Stimulated activated naive B cell treated with anti-CD40 and anti-IgM and Interleukin-4, amounts not matched to agents 10 μg/mL and 1 μg/mL and 100 μg/mL, for 72 hours (primary cell): ENCODE data around the gene CSF2RB.

Source experiments
- ATAC-seq, 2 donors: fragments of 150-1000 bp; cut with Tn5 transposase; replicated peaks; 2 replicates each; pipeline ENCODE4 v1.10.0; 2021; ENCODE audit warnings: moderate library complexity in 1 of 2
- DNase-seq: peaks from one replicate; pipeline ENCODE4 v3.0.0; 2021
- H3K27ac Mint-ChIP-seq: one replicate; pipeline ENCODE4 v1.8.0; 2022; ENCODE audit warnings: mild to moderate bottlenecking, mixed read lengths
- H3K27me3 Mint-ChIP-seq, 2 donors: one replicate each; pipeline ENCODE4 v1.8.0; 2022; ENCODE audit warnings: mixed read lengths in 2 of 2
- H3K36me3 Mint-ChIP-seq, 2 donors: one replicate each; pipeline ENCODE4 v1.8.0; 2022; ENCODE audit warnings: mixed read lengths in 2 of 2, mild to moderate bottlenecking in 1 of 2
- H3K4me1 Mint-ChIP-seq, 2 donors: one replicate each; pipeline ENCODE4 v1.8.0; 2022; ENCODE audit warnings: mixed read lengths in 2 of 2, mild to moderate bottlenecking in 1 of 2
- H3K4me3 Mint-ChIP-seq, 2 donors: one replicate each; pipeline ENCODE4 v1.8.0; 2022; ENCODE audit warnings: mild to moderate bottlenecking in 2 of 2, mixed read lengths in 2 of 2, moderate library complexity in 1 of 2
- H3K9me3 Mint-ChIP-seq, 2 donors: one replicate each; pipeline ENCODE4 v1.8.0; 2022; ENCODE audit warnings: mixed read lengths in 2 of 2, mild to moderate bottlenecking in 1 of 2

Gene CSF2RB

DNA sequence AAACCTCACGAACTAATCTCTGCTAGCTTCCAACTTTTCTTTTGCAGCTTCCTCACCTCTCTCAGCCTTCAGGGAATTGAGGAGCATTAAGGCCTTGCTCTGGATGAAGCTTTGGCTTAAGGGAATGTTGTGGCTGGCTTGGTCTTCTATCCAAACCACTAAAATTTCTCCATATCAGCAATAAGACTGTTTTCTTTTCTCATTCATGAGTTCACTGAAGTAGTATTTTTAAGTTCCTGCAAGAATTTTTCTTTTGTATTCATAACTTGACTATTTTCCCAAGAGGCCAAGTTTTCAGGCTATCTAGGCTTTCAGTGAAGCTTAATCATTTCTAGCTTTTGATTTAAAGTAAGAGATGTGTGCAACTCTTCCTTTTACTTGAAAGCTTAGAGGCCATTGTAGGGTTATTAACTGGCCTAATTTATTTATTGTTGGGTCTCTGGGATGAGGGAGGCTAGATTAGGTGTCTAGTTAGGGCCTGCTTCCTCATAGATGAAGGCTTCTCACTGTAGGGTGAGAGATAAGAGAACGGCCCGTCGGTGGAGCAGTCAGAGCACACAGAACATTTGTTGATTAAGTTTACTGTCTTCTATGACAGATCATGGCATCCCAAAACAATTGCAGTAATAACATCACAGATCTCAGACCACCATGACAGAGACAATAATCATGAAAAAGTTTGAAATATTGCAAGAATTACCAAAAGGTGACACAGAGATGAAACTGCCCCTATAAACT lies 33.2 kb downstream of the CSF2RB start:
- Mint-ChIP-seq H3K4me1 (peaks cover 13 to 23% of the 10 kb centered on the region in 2 donors), H3K27me3 (peaks cover 15 to 19% of the 10 kb centered on the region in 2 donors), H3K9me3 (peaks cover 0 to 2% of the 10 kb centered on the region in 2 donors), H3K27ac (no peak overlapping the region), H3K36me3 (no peaks in the 10 kb centered on the region), H3K4me3 (no peak overlapping the region)
- ATAC-seq (no peak), DNase-seq (no peak)

DNA sequence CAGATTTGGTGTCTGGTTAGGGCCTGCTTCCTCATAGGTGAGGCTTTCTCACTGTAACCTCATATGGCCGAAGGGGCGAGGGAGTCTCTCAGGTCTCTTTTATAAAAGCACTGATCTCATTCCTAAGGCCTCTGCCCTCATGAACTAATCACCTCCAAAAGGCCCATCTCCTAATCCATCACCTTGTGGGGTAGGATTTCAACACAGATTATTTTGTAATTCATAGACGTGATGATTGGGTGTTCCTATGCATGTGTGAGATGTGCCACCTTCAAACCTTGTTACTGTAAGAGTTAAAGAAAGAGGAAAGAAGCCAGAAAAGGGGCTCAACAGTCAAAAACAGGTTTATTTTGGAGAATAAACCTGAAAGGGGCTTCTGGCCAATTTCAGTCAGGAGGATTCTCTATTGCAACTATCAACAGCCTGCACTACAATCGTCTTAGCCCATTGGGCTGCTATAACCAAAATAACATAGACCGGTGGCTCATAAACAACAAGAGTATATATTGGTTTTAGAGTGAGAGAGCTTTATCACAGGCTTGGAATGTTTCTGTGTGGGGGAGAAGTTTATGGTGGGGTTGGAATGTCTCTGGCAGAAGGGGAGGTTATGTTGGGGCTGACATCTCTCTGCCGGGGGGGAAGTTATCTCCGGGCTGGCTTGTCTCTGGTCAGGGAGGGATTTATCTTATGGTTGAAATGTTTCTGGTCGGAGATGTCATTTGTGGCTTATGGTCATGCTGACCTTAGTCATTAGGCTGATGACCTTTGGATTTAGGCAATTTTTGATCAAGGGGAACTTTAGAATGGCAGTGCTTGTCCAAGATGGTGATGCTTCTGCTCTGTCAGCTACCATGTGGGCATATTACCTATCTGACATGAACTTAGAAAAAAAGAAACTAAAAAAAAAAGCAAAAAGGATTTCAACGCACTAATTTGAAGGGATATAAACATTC lies 35.1 kb downstream of the CSF2RB start:
- Mint-ChIP-seq H3K4me1 (peaks cover 1 to 5% of the 10 kb centered on the region in 2 donors), H3K27me3 (peaks cover 25 to 33% of the 10 kb centered on the region in 2 donors), H3K4me3 (no peak overlapping the region), H3K27ac (no peak overlapping the region), H3K36me3 (no peaks in the 10 kb centered on the region), H3K9me3 (peaks cover 0 to 2% of the 10 kb centered on the region in 2 donors)
- ATAC-seq: no peak
- no peak for DNase-seq

- ATAC-seq: no peak
- no peak for DNase-seq
- H3K4me3 Mint-ChIP-seq: no peak overlapping the region
- H3K27ac Mint-ChIP-seq: peak overlapping the region; percentile 39
- peaks cover 28 to 47% of the 10 kb centered on the region in 2 donors for H3K27me3 Mint-ChIP-seq
- H3K4me1 Mint-ChIP-seq: peaks cover 10 to 16% of the 10 kb centered on the region in 2 donors
- no peaks in the 10 kb centered on the region for H3K36me3 Mint-ChIP-seq
- H3K9me3 Mint-ChIP-seq: peaks cover 0 to 2% of the 10 kb centered on the region in 2 donors
Observed at GRCh38 chr22:36950797-36951590, 37.6 kb downstream of the CSF2RB start.

- Mint-ChIP-seq H3K27me3 (peaks cover 28 to 51% of the 10 kb centered on the region in 2 donors), H3K4me3 (no peak overlapping the region), H3K27ac (peak overlapping the region; percentile 39), H3K9me3 (peaks cover 4% of the 10 kb centered on the region in 2 donors), H3K36me3 (peaks cover 2 to 3% of the 10 kb centered on the region in 2 donors), H3K4me1 (peaks cover 10 to 14% of the 10 kb centered on the region in 2 donors)
- ATAC-seq: no peak
- no peak for DNase-seq
Observed at GRCh38 chr22:36951746-36952145, 38.3 kb downstream of the CSF2RB start.

GRCh38 chr22:36953239-36954080 lies 40.0 kb downstream of the CSF2RB start:
- Mint-ChIP-seq H3K36me3 (peaks cover 5% of the 10 kb centered on the region in 2 donors), H3K27ac (no peak overlapping the region), H3K9me3 (peaks cover 7% of the 10 kb centered on the region in 2 donors), H3K4me1 (peaks cover 10 to 12% of the 10 kb centered on the region in 2 donors), H3K4me3 (no peak overlapping the region), H3K27me3 (peaks cover 28 to 54% of the 10 kb centered on the region in 2 donors)
- DNase-seq (no peak), ATAC-seq (no peak)

- DNase-seq (no peak), ATAC-seq (no peak)
- H3K4me1 Mint-ChIP-seq: peaks cover 9 to 12% of the 10 kb centered on the region in 2 donors
- H3K27me3 Mint-ChIP-seq: peaks cover 35 to 63% of the 10 kb centered on the region in 2 donors
- peaks cover 12 to 14% of the 10 kb centered on the region in 2 donors for H3K9me3 Mint-ChIP-seq
- no peak overlapping the region for H3K27ac Mint-ChIP-seq
- peaks cover 5 to 9% of the 10 kb centered on the region in 2 donors for H3K36me3 Mint-ChIP-seq
- H3K4me3 Mint-ChIP-seq: no peak overlapping the region
Observed at GRCh38 chr22:36954251-36955014, 41.0 kb downstream of the CSF2RB start.

DNA sequence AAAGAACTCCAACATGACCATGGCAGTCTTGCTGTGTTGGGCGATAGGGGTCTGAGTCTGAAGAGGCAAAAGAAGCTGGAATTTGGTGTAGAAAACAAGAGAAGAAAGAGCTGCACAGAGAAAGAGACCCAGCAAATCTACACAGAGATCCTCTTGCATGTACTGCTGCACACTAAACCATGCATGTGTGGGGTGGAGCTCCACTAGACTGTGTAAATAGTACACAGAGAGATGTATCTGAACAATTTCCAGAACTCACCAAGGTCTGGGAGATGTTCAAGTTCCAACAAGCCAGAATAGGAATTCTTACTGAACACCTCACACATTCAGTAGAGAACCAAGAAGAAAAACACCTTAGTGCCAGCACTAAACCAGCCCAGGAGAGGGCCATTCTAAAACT lies 42.3 kb downstream of the CSF2RB start:
- Mint-ChIP-seq H3K27ac (no peak overlapping the region), H3K27me3 (peaks cover 33 to 63% of the 10 kb centered on the region in 2 donors), H3K36me3 (peaks cover 5 to 9% of the 10 kb centered on the region in 2 donors), H3K9me3 (peaks cover 12 to 14% of the 10 kb centered on the region in 2 donors), H3K4me1 (peaks cover 9 to 12% of the 10 kb centered on the region in 2 donors), H3K4me3 (no peak overlapping the region)
- DNase-seq (no peak), ATAC-seq (no peak)

DNA sequence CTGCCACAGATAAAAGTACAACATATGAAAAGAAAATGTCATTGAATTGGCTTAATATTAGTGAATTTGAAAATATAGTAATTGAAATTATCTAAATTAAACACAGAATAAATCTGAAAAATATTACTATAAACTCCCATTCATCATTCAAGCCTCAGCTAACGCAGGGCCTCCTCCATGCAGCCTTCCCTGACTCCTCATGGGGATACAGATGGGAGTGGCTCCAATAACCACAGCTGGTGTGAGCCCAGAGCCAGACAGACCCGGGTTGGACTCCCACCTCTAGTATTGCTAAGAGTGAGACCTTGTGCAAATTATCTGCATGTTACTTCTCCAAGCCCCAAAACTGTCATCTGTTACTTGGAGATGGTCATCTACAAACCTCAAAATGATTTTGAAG lies 44.9 kb downstream of the CSF2RB start:
- ATAC-seq (no peak), DNase-seq (no peak)
- Mint-ChIP-seq H3K27ac (no peak overlapping the region), H3K9me3 (peaks cover 12 to 14% of the 10 kb centered on the region in 2 donors), H3K4me1 (peaks cover 9 to 12% of the 10 kb centered on the region in 2 donors), H3K27me3 (peaks cover 30 to 56% of the 10 kb centered on the region in 2 donors), H3K36me3 (peaks cover 5 to 9% of the 10 kb centered on the region in 2 donors), H3K4me3 (no peak overlapping the region)

DNA sequence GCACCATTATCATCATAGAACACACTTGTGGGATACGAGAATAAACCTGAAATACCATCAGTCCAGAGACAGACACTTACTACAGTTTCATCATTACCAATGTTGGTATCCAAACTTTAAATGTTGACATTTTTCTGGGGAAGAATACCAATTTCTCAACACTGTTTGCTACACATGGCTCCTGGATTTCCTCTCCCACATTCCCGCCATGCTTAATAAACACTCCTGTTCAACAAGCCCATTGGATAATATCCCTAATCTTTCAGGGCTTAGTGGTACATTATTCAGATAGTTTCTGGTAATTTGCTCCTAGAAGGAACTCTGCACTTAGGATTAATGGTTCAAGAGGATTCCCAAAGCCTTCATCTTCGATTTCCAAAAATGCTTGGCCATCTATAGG lies 48.2 kb downstream of the CSF2RB start:
- Mint-ChIP-seq H3K9me3 (peaks cover 11 to 12% of the 10 kb centered on the region in 2 donors), H3K4me1 (peaks cover 0 to 2% of the 10 kb centered on the region in 2 donors), H3K4me3 (no peak overlapping the region), H3K27me3 (peaks cover 20 to 42% of the 10 kb centered on the region in 2 donors), H3K36me3 (peaks cover 3 to 8% of the 10 kb centered on the region in 2 donors), H3K27ac (no peak overlapping the region)
- no peak for ATAC-seq
- DNase-seq: no peak

GRCh38 chr22:36963302-36963701 lies 49.9 kb downstream of the CSF2RB start:
- DNase-seq: no peak
- Mint-ChIP-seq H3K9me3 (peaks cover 6 to 7% of the 10 kb centered on the region in 2 donors), H3K36me3 (peaks cover 0 to 4% of the 10 kb centered on the region in 2 donors), H3K4me3 (no peak overlapping the region), H3K27me3 (peaks cover 20 to 38% of the 10 kb centered on the region in 2 donors), H3K4me1 (peaks cover 0 to 2% of the 10 kb centered on the region in 2 donors), H3K27ac (no peak overlapping the region)
- ATAC-seq: no peak

DNA sequence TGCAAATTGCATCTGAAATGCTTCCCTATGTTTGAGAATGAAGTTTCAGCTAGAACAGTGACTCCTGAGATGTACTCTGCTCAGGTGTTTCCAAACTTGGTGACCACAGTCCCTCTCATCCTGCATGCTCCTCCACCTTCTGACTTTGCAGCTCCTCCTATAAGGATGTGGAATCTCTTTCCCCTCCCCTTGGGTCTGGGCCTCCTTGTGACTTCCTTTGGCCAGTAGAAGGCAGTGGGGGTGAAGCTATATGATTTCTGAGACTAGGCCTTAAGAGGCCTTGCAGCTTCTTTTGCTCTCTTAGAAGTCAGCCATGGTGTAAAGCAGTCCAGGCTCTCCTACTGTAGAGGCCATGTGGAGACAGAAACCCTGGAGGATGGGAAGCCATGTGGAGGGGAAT lies 50.7 kb downstream of the CSF2RB start:
- H3K9me3 Mint-ChIP-seq: peaks cover 0 to 2% of the 10 kb centered on the region in 2 donors
- DNase-seq (no peak), ATAC-seq (no peak)
- peaks cover 0 to 2% of the 10 kb centered on the region in 2 donors for H3K4me1 Mint-ChIP-seq
- H3K36me3 Mint-ChIP-seq: no peaks in the 10 kb centered on the region
- peaks cover 16 to 32% of the 10 kb centered on the region in 2 donors for H3K27me3 Mint-ChIP-seq
- H3K27ac Mint-ChIP-seq: no peak overlapping the region
- H3K4me3 Mint-ChIP-seq: no peak overlapping the region

DNA sequence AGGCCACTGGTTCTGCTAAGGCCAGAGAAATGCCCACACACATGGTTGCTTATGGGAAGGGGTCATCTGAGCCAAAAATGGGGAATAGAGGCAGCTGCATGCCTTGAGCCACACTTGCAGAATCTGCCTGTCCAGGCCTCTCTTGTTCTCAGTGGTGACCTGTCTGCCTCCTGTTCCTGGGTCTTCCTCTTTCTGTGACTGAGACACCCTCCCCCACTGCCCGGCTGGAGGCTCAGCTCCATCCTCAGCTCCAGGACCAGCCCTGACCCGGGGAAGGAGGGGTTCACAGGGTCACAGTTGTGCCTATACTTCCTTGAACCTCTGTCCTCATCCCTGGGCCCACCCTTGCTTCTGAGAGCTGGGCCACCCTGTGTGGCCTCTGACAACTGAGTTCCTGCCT lies 52.3 kb downstream of the CSF2RB start:
- no peaks in the 10 kb centered on the region for H3K36me3 Mint-ChIP-seq
- no peaks in the 10 kb centered on the region for H3K9me3 Mint-ChIP-seq
- peak overlapping the region; percentile 15 for H3K27ac Mint-ChIP-seq
- H3K4me3 Mint-ChIP-seq: no peak overlapping the region
- H3K4me1 Mint-ChIP-seq: peaks cover 0 to 2% of the 10 kb centered on the region in 2 donors
- no peak for ATAC-seq
- H3K27me3 Mint-ChIP-seq: peaks cover 15 to 22% of the 10 kb centered on the region in 2 donors
- DNase-seq: no peak
